Vagina (tissue), 2 donors: ENCODE data around the gene ZNF124. TPM values are rescaled to one million over a fixed set of nuclear protein-coding genes. Genes with fewer than 3 reads are reported as not detected.
"Not testable (repeated sequence)": the region's sequence is repeated elsewhere in the genome, so short reads cannot be mapped to it uniquely, and the experiment has no call there.

ENCODE experiments used
- DNase-seq, 2 donors: peaks; one replicate each; pipeline ENCODE4 v3.0.0-alpha.2; 2017; ENCODE audit errors: extremely low spot score in 2 of 2
- H3K27ac ChIP-seq: fragments of 200-600 bp; sonication (generic); one replicate; pipeline ENCODE4 v1.5.1; 2019
- H3K27me3 ChIP-seq: fragments of 200-600 bp; sonication (generic); one replicate; pipeline ENCODE4 v1.5.1; 2019
- H3K36me3 ChIP-seq, 2 donors: fragments of 200-600 bp; sonication (generic); one replicate each; pipeline ENCODE4 v1.5.1; 2017 to 2019
- H3K4me1 ChIP-seq: fragments of 200-600 bp; sonication (generic); one replicate; pipeline ENCODE4 v1.5.1; 2019
- H3K4me3 ChIP-seq, 2 donors: fragments of 200-600 bp; sonication (generic); 1 replicate in 1 of 2; 2 replicates in 1 of 2; pipeline ENCODE4 v1.5.1; 2016 to 2019
- H3K9me3 ChIP-seq: fragments of 200-600 bp; sonication (generic); one replicate; pipeline ENCODE4 v1.5.1; 2019
- CTCF ChIP-seq, 3 experiments: fragments of 450-650 bp in 2 of 3; fragments of 200-600 bp in 1 of 3; sonication (generic) in 1 of 3; IDR thresholded peaks; one replicate each; pipeline ENCODE4 v1.5.1; 2017 to 2019; ENCODE audit warnings: antibody characterized with exemption in 3 of 3, mild to moderate bottlenecking in 2 of 3, moderate library complexity in 2 of 3
- POLR2A ChIP-seq, 2 donors: fragments of 450-650 bp; IDR thresholded peaks; one replicate each; pipeline ENCODE4 v1.6.1; 2017; ENCODE audit warnings: antibody characterized with exemption in 2 of 2, mild to moderate bottlenecking in 2 of 2, moderate library complexity in 2 of 2
- POLR2AphosphoS5 ChIP-seq, 2 donors: sonication (generic); formaldehyde crosslinking; IDR thresholded peaks; one replicate each; pipeline ENCODE4 v1.9.0; 2017; ENCODE audit warnings: antibody characterized with exemption in 2 of 2, mild to moderate bottlenecking in 2 of 2, low read depth in 1 of 2; ENCODE audit not compliant: insufficient read depth in 1 of 2
- intact Hi-C: fragments of 100-400 bp; cut with DNase I; formaldehyde crosslinking; loops from one replicate; pipeline ENCODE4 v1.15.1; 2023
- total RNA-seq: library from RNA; depleted of rRNA; stranded (reverse); fragments of >200 nt; gene quantifications from one replicate; pipeline ENCODE4 v1.2.3, GENCODE V29; 2016

The ZNF124 gene
- total RNA-seq, 1 donor from 2014 or later: 39.3 TPM

- Histone ChIP-seq H3K36me3 (peaks cover 0 to 23% of the 10 kb centered on the region in 2 donors), H3K27me3 (no peaks in the 10 kb centered on the region), H3K4me3 (no peak overlapping the region), H3K9me3 (peaks cover 13% of the 10 kb centered on the region), H3K27ac (no peak overlapping the region), H3K4me1 (no peaks in the 10 kb centered on the region)
- intact Hi-C loops: no loop called here
- no peak for TF ChIP-seq POLR2AphosphoS5 (IDR thresholded peaks at IDR 0.05; ENCODE audit: insufficient read depth in 1 of 2, low read depth in 1 of 2)
- no peak for TF ChIP-seq CTCF (IDR thresholded peaks at IDR 0.05)
- no peak for TF ChIP-seq POLR2A (IDR thresholded peaks at IDR 0.05)
- DNase-seq: no peak
Measured at GRCh38 chr1:247147781-247148180, 24.0 kb downstream of the ZNF124 start.

GRCh38 chr1:247147120-247147519 lies 24.7 kb downstream of the ZNF124 start:
- DNase-seq, H3K27ac ChIP-seq, H3K4me1 ChIP-seq, H3K27me3 ChIP-seq, intact Hi-C loops, H3K4me3 ChIP-seq: not testable (repeated sequence)
- Histone ChIP-seq H3K9me3 (peaks cover 11% of the 10 kb centered on the region), H3K36me3 (peaks cover 0 to 18% of the 10 kb centered on the region in 2 donors)

- peaks cover 16% of the 10 kb centered on the region for H3K9me3 ChIP-seq
- no peak for DNase-seq
- intact Hi-C loops: no loop called here
- no peaks in the 10 kb centered on the region for H3K27me3 ChIP-seq
- no peaks in the 10 kb centered on the region for H3K4me1 ChIP-seq
- H3K27ac ChIP-seq: no peak overlapping the region
- TF ChIP-seq CTCF (IDR thresholded peaks at IDR 0.05) (no peak), POLR2A (IDR thresholded peaks at IDR 0.05) (no peak), POLR2AphosphoS5 (IDR thresholded peaks at IDR 0.05; ENCODE audit: insufficient read depth in 1 of 2, low read depth in 1 of 2) (no peak)
- peaks cover 0 to 18% of the 10 kb centered on the region in 2 donors for H3K36me3 ChIP-seq
- H3K4me3 ChIP-seq: no peak overlapping the region
Measured at GRCh38 chr1:247146671-247147070, 25.1 kb downstream of the ZNF124 start.

GRCh38 chr1:247145279-247145678 lies 26.5 kb downstream of the ZNF124 start:
- H3K4me3 ChIP-seq: no peak overlapping the region
- TF ChIP-seq POLR2A (IDR thresholded peaks at IDR 0.05) (no peak), CTCF (IDR thresholded peaks at IDR 0.05) (no peak), POLR2AphosphoS5 (IDR thresholded peaks at IDR 0.05; ENCODE audit: insufficient read depth in 1 of 2, low read depth in 1 of 2) (no peak)
- H3K36me3 ChIP-seq: peaks cover 0 to 25% of the 10 kb centered on the region in 2 donors
- H3K4me1 ChIP-seq: no peaks in the 10 kb centered on the region
- no peaks in the 10 kb centered on the region for H3K27me3 ChIP-seq
- peaks cover 24% of the 10 kb centered on the region for H3K9me3 ChIP-seq
- DNase-seq: no peak
- no peak overlapping the region for H3K27ac ChIP-seq
- intact Hi-C loops: no loop called here

- intact Hi-C loops, H3K4me1 ChIP-seq, DNase-seq, H3K36me3 ChIP-seq, H3K27ac ChIP-seq, H3K4me3 ChIP-seq, H3K27me3 ChIP-seq: not testable (repeated sequence)
- H3K9me3 ChIP-seq: peaks cover 40% of the 10 kb centered on the region
Measured at GRCh38 chr1:247139557-247139956, 32.3 kb downstream of the ZNF124 start.

- H3K9me3 ChIP-seq: peaks cover 11% of the 10 kb centered on the region
- no peak for DNase-seq
Measured at GRCh38 chr1:247131236-247131635, 40.6 kb downstream of the ZNF124 start.

GRCh38 chr1:247127519-247128282 lies 44.1 kb downstream of the ZNF124 start:
- H3K27ac ChIP-seq, H3K4me1 ChIP-seq, intact Hi-C loops, DNase-seq, H3K27me3 ChIP-seq, H3K9me3 ChIP-seq, H3K36me3 ChIP-seq: not testable (repeated sequence)
- peak overlapping the region in 1 of 2 donors; percentile 9 for H3K4me3 ChIP-seq

More at GRCh38 chr1:247131236-247131635, 40.6 kb downstream of the ZNF124 start:
- Histone ChIP-seq H3K27me3 (no peaks in the 10 kb centered on the region), H3K27ac (no peak overlapping the region), H3K4me3 (no peak overlapping the region), H3K36me3 (peaks cover 0 to 9% of the 10 kb centered on the region in 2 donors), H3K4me1 (peaks cover 6% of the 10 kb centered on the region)
- intact Hi-C loops: no loop called here
- TF ChIP-seq POLR2AphosphoS5 (IDR thresholded peaks at IDR 0.05; ENCODE audit: insufficient read depth in 1 of 2, low read depth in 1 of 2): no peak
- TF ChIP-seq POLR2A (IDR thresholded peaks at IDR 0.05): no peak
- TF ChIP-seq CTCF (IDR thresholded peaks at IDR 0.05): no peak

GRCh38 chr1:247126601-247127000 lies 45.2 kb downstream of the ZNF124 start:
- H3K27ac ChIP-seq, H3K9me3 ChIP-seq, H3K4me3 ChIP-seq, H3K36me3 ChIP-seq, intact Hi-C loops, H3K4me1 ChIP-seq, DNase-seq, H3K27me3 ChIP-seq: not testable (repeated sequence)

GRCh38 chr1:247126166-247126565 lies 45.7 kb downstream of the ZNF124 start:
- DNase-seq, H3K27ac ChIP-seq, H3K4me3 ChIP-seq, H3K9me3 ChIP-seq, intact Hi-C loops, H3K36me3 ChIP-seq, H3K27me3 ChIP-seq, H3K4me1 ChIP-seq: not testable (repeated sequence)
